Neural cell (in vitro differentiated cells): ENCODE results near the gene STX8. TPM values are rescaled to one million over a fixed set of nuclear protein-coding genes. Genes with fewer than 3 reads are reported as not detected.
"Not testable (repeated sequence)": the region's sequence is repeated elsewhere in the genome, so short reads cannot be mapped to it uniquely, and the experiment has no call there.

Source experiments
- H2AFZ ChIP-seq: fragments of 200-600, 300-800 bp; sonication (generic), shearing (Covaris generic); 2 replicates; pipeline ENCODE4 v1.6.0; 2014; ENCODE audit warnings: low read depth, mild to moderate bottlenecking, antibody characterized with exemption, low read length, moderate library complexity
- H3F3A ChIP-seq: fragments of 200-600 bp; shearing (Covaris generic); 2 replicates; pipeline ENCODE4 v1.6.1; 2016; ENCODE audit warnings: mild to moderate bottlenecking, moderate library complexity, mixed read lengths, antibody characterized with exemption, low read length; ENCODE audit not compliant: insufficient read depth, poor library complexity, severe bottlenecking
- H3K27ac ChIP-seq: fragments of 200-600, 300-800 bp; sonication (generic), shearing (Covaris generic); 2 replicates; pipeline ENCODE4 v1.5.1; 2014; ENCODE audit warnings: mild to moderate bottlenecking, low read length, moderate library complexity
- H3K27me3 ChIP-seq: fragments of 300-800, 200-600 bp; sonication (generic), shearing (Covaris generic); 2 replicates; pipeline ENCODE4 v1.6.0; 2014; ENCODE audit warnings: mild to moderate bottlenecking, low read depth, low read length, moderate library complexity; ENCODE audit not compliant: insufficient read depth
- H3K36me3 ChIP-seq: fragments of 300-800, 200-600 bp; sonication (generic), shearing (Covaris generic); 2 replicates; pipeline ENCODE4 v1.5.1; 2014; ENCODE audit warnings: mild to moderate bottlenecking, antibody characterized with exemption, low read length, moderate library complexity; ENCODE audit not compliant: insufficient read depth
- H3K4me2 ChIP-seq: fragments of 300-800, 200-600 bp; sonication (generic), shearing (Covaris generic); 2 replicates; pipeline ENCODE4 v1.6.0; 2014; ENCODE audit warnings: mild to moderate bottlenecking, low read length
- H3K4me3 ChIP-seq: fragments of 300-800, 200-600 bp; sonication (generic), shearing (Covaris generic); 2 replicates; pipeline ENCODE4 v1.5.1; 2014; ENCODE audit warnings: mild to moderate bottlenecking, low read length, moderate library complexity
- H3K79me2 ChIP-seq: fragments of 200-600 bp; shearing (Covaris generic); replicated peaks from 2 replicates; pipeline ENCODE4 v1.6.0; 2014; ENCODE audit warnings: mild to moderate bottlenecking, low read length, moderate library complexity; ENCODE audit not compliant: insufficient read depth
- H3K9ac ChIP-seq: fragments of 300-800, 200-600 bp; sonication (generic), shearing (Covaris generic); 2 replicates; pipeline ENCODE4 v1.6.1; 2016; ENCODE audit warnings: mild to moderate bottlenecking, low read length, mixed read lengths
- H3K9me2 ChIP-seq: fragments of 200-600 bp; shearing (Covaris generic); 2 replicates; pipeline ENCODE4 v1.6.1; 2016; ENCODE audit warnings: mild to moderate bottlenecking, low read length, mixed read lengths; ENCODE audit not compliant: insufficient read depth
- H3K9me3 ChIP-seq: fragments of 200-600, 300-800 bp; sonication (generic), shearing (Covaris generic); 2 replicates; pipeline ENCODE4 v1.6.1; 2016; ENCODE audit warnings: mild to moderate bottlenecking, mixed run types, low read length, moderate library complexity, mixed read lengths
- H4K20me1 ChIP-seq: fragments of 200-600 bp; shearing (Covaris generic); 2 replicates; pipeline ENCODE4 v1.6.1; 2016; ENCODE audit warnings: mild to moderate bottlenecking, mixed run types; ENCODE audit not compliant: insufficient read depth
- EP300 ChIP-seq: fragments of 450-650 bp; conservative IDR thresholded peaks from 2 replicates; pipeline ENCODE4 v1.6.1; 2014; ENCODE audit warnings: antibody characterized with exemption, mild to moderate bottlenecking, moderate library complexity; ENCODE audit not compliant: poor library complexity, severe bottlenecking
- EZH2 ChIP-seq: fragments of 200-600, 300-800 bp; shearing (Covaris generic), sonication (generic); IDR thresholded peaks from 2 replicates; pipeline ENCODE4 v1.6.1; 2014; ENCODE audit warnings: antibody characterized with exemption, low read length, borderline replicate concordance, mild to moderate bottlenecking; ENCODE audit not compliant: insufficient read depth, poor library complexity, severe bottlenecking
- MXI1 ChIP-seq: fragments of 450-650 bp; conservative IDR thresholded peaks from 2 replicates; pipeline ENCODE4 v1.6.1; 2014; ENCODE audit warnings: antibody characterized with exemption, mild to moderate bottlenecking; ENCODE audit not compliant: poor library complexity, severe bottlenecking
- POLR2AphosphoS5 ChIP-seq: IDR thresholded peaks from 2 replicates; pipeline ENCODE4 v1.6.1; 2012
- RAD21 ChIP-seq: fragments of 450-650 bp; conservative IDR thresholded peaks from 2 replicates; pipeline ENCODE4 v1.6.1; 2014; ENCODE audit warnings: antibody characterized with exemption, mild to moderate bottlenecking, moderate library complexity
- SMC3 ChIP-seq: fragments of 450-650 bp; conservative IDR thresholded peaks from 2 replicates; pipeline ENCODE4 v1.6.1; 2014; ENCODE audit warnings: antibody characterized with exemption, mild to moderate bottlenecking, moderate library complexity; ENCODE audit not compliant: poor library complexity
- TAF1 ChIP-seq: IDR thresholded peaks from 2 replicates; pipeline ENCODE4 v1.6.1; 2012; ENCODE audit warnings: low read depth
- polyA plus RNA-seq: library from polyadenylated mRNA; depleted of rRNA; stranded (reverse); fragments of >200 nt; gene quantifications from 2 replicates; pipeline ENCODE4 v1.2.3, GENCODE V29; 2014
- TF ChIP-seq, protein P1 (sequence below): fragments of 450-650 bp; IDR thresholded peaks from 2 replicates; pipeline ENCODE4 v1.5.1; 2014; ENCODE audit warnings: antibody characterized with exemption, mild to moderate bottlenecking, moderate library complexity; ENCODE audit not compliant: poor library complexity, severe bottlenecking
- TF ChIP-seq, protein P2 (sequence below): IDR thresholded peaks from 2 replicates; pipeline ENCODE4 v1.6.1; 2012; ENCODE audit warnings: borderline replicate concordance

Gene STX8
- polyA plus RNA-seq, 1 donor from 2014 or later = 100 TPM

DNA sequence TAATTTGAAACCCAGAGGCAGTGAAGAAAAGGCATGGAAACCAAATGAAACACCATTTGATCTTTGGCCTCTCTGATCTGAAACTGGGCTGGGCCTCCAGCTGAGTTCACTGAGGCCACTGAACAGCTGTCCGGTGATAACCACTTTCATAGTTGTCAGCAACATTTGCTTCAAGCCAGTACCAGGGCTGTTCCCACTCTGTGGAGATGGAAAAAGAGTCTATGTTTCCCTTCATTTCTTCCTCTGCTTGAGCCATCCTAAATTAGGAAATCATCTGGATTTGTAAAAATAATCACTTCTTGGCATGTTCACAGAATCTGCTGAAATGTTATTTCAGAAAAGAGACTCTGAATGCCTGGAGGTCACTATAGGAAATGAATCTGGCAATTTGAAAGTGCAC lies 119.3 kb downstream of the STX8 start:
- no peak for TF ChIP-seq EZH2
- no peak for TF ChIP-seq TAF1
- no peak for TF ChIP-seq RAD21
- TF ChIP-seq SMC3 = no peak
- TF ChIP-seq, protein P1, sequence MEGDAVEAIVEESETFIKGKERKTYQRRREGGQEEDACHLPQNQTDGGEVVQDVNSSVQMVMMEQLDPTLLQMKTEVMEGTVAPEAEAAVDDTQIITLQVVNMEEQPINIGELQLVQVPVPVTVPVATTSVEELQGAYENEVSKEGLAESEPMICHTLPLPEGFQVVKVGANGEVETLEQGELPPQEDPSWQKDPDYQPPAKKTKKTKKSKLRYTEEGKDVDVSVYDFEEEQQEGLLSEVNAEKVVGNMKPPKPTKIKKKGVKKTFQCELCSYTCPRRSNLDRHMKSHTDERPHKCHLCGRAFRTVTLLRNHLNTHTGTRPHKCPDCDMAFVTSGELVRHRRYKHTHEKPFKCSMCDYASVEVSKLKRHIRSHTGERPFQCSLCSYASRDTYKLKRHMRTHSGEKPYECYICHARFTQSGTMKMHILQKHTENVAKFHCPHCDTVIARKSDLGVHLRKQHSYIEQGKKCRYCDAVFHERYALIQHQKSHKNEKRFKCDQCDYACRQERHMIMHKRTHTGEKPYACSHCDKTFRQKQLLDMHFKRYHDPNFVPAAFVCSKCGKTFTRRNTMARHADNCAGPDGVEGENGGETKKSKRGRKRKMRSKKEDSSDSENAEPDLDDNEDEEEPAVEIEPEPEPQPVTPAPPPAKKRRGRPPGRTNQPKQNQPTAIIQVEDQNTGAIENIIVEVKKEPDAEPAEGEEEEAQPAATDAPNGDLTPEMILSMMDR = no peak
- no peak for TF ChIP-seq POLR2AphosphoS5
- no peak for TF ChIP-seq EP300
- no peak for TF ChIP-seq MXI1
- TF ChIP-seq, protein P2, sequence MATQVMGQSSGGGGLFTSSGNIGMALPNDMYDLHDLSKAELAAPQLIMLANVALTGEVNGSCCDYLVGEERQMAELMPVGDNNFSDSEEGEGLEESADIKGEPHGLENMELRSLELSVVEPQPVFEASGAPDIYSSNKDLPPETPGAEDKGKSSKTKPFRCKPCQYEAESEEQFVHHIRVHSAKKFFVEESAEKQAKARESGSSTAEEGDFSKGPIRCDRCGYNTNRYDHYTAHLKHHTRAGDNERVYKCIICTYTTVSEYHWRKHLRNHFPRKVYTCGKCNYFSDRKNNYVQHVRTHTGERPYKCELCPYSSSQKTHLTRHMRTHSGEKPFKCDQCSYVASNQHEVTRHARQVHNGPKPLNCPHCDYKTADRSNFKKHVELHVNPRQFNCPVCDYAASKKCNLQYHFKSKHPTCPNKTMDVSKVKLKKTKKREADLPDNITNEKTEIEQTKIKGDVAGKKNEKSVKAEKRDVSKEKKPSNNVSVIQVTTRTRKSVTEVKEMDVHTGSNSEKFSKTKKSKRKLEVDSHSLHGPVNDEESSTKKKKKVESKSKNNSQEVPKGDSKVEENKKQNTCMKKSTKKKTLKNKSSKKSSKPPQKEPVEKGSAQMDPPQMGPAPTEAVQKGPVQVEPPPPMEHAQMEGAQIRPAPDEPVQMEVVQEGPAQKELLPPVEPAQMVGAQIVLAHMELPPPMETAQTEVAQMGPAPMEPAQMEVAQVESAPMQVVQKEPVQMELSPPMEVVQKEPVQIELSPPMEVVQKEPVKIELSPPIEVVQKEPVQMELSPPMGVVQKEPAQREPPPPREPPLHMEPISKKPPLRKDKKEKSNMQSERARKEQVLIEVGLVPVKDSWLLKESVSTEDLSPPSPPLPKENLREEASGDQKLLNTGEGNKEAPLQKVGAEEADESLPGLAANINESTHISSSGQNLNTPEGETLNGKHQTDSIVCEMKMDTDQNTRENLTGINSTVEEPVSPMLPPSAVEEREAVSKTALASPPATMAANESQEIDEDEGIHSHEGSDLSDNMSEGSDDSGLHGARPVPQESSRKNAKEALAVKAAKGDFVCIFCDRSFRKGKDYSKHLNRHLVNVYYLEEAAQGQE = no peak
- H3K4me3 ChIP-seq = no peak overlapping the region
- H4K20me1 ChIP-seq = no peaks in the 10 kb centered on the region
- no peaks in the 10 kb centered on the region for H3K27me3 ChIP-seq
- H3F3A ChIP-seq = no peaks in the 10 kb centered on the region
- no peak overlapping the region for H2AFZ ChIP-seq
- H3K9me2 ChIP-seq = no peaks in the 10 kb centered on the region
- H3K79me2 ChIP-seq = no peaks in the 10 kb centered on the region
- no peak overlapping the region for H3K27ac ChIP-seq
- no peak overlapping the region for H3K4me2 ChIP-seq
- H3K9ac ChIP-seq = no peak overlapping the region
- no peaks in the 10 kb centered on the region for H3K36me3 ChIP-seq
- no peaks in the 10 kb centered on the region for H3K9me3 ChIP-seq

DNA sequence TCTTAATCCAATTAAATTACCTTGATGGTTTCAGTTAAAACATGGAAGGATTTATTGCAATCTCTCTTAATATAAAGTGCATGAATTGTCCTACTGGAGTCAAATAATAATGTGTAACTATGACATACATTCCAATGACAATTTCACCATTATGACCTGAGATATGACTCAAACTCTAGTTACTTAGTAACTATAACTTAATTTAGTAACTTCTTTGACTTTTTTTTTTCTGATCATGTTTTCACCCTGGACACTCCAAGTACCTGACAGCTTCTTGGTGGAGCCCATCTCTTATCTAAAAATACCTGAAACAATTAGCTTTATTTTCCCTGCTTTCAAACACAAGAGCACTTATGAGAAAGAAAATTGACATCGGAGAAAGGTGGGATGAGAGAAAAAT lies 123.7 kb downstream of the STX8 start:
- Histone ChIP-seq H3K9me2 (no peaks in the 10 kb centered on the region), H3K9me3 (no peaks in the 10 kb centered on the region), H2AFZ (no peak overlapping the region), H3K4me3 (no peak overlapping the region), H3K27me3 (no peaks in the 10 kb centered on the region), H3K36me3 (no peaks in the 10 kb centered on the region), H4K20me1 (no peaks in the 10 kb centered on the region), H3K27ac (no peak overlapping the region), H3K79me2 (no peaks in the 10 kb centered on the region), H3K4me2 (no peak overlapping the region), H3K9ac (no peak overlapping the region), H3F3A (no peaks in the 10 kb centered on the region)
- TF ChIP-seq, protein P2 = no peak
- TF ChIP-seq RAD21 = no peak

DNA sequence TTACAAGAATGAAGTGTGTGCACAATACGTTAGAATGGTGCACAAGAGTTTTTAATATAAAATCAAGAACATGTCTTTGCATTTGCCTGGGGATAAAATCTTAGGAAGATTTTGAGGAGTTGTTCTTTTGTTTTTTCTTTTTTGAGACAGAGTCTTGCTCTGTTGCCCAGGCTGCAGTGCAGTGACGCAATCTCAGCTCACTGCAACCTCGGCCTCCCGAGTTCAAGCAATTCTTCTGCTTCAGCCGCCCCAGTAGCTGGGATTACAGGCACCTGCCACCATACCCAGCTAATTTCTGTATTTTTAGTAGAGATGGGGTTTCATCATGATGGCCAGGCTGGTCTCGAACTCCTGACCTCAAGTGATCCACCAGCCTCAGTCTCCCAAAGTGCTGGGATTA lies 128.3 kb downstream of the STX8 start:
- not testable (repeated sequence) for H3F3A ChIP-seq, H4K20me1 ChIP-seq, H3K4me3 ChIP-seq, H3K36me3 ChIP-seq, H3K9me2 ChIP-seq, H3K9ac ChIP-seq, H3K79me2 ChIP-seq, H3K27ac ChIP-seq, H3K9me3 ChIP-seq, H3K27me3 ChIP-seq, H3K4me2 ChIP-seq, H2AFZ ChIP-seq
